Activated CD8-positive, alpha-beta memory T cell treated with anti-CD3 and anti-CD28 coated beads, Interleukin-2, amount 50 U/mL, for 1 hour (primary cell): ENCODE measurements around the gene CCNYL1.

Experiments
- DNase-seq: peaks from one replicate; pipeline ENCODE4 v3.0.0-alpha.2; 2020; ENCODE audit errors: extremely low read depth

CCNYL1 gene

GRCh38 chr2:207791579-207792243, 80.3 kb downstream of the CCNYL1 start:
- DNase-seq: no peak

DNA sequence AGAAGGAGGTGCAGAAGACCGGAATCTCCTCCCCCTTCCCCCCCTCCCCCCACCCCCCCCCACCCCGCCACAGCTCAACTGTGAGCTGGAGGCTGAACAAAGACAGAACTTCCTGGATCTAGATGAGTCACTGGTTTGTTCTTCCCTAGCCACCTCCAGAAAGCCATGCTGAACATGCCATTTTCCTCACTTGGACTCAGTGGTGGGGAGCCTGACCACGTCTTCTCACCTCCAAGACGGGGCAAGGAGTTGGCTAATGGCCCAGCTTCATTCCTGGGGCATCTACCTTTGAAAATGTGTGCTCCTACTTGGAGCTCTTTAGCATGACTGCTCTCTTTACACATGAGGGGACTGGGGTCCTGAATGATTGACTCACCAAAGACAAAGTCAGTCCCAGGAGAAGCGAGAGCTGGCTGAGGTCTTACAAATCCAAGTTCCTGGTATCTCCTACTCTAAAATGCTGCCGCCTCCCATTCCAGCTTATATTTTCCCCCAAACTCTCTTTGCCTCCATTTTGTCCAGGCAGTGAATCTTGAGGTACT, 80.9 kb downstream of the CCNYL1 start:
- DNase-seq: no peak

GRCh38 chr2:207796585-207797350, 85.3 kb downstream of the CCNYL1 start:
- DNase-seq: no peak

DNA sequence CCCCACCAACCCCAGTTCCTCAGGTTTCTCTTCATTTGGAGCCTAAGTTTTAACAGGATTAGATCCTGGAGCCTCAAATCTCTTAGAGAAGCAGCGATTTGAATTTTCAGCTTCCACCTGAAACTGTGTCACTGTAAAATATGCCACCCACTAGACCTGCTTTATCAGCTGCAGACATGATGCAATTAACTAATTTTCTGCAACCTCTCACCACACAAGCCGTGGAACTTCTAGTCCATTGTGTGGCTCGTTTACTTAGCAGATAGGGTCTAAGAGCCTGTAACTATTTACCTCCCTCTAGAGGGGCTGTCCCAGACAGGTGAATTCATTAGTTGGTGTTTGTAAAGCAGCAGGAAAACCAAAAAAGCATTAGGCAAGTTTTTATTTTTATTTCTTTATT, 89.8 kb downstream of the CCNYL1 start:
- DNase-seq: no peak

DNA sequence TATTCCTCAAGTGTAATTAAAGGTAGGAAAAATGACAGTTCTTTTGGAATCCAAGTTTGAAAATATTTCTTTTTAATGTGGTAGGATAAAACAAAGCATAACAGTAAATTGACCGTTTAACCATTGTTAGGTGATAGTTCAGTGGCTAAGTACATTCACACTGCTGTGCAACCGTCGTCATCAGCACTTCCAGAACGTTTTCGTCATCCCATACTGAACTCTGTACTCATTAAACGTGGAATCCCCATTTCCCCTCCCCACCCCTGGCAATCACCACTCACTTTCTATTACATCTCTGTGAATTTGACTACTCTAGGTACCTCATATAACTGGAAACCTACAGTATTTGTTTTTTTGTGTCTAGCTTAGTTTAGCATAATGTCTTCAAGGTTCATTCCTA, 91.2 kb downstream of the CCNYL1 start:
- no peak for DNase-seq
